Limb (tissue), 2 donors: ENCODE measurements around the gene SSTR5.
A peak's percentile ranks its signal among the peaks of the same experiment; 100 is the strongest.

ENCODE experiments used
- DNase-seq, 2 donors: peaks; one replicate each; pipeline ENCODE4 v3.0.0-alpha.2; 2016; ENCODE audit errors: extremely low spot score in 2 of 2

SSTR5 gene

GRCh38 chr16:1122398-1122765 is 49.8 kb downstream of the SSTR5 start:
- DNase-seq = no peak

GRCh38 chr16:1123525-1124230 is 51.1 kb downstream of the SSTR5 start:
- no peak for DNase-seq

GRCh38 chr16:1124291-1124690 is 51.7 kb downstream of the SSTR5 start:
- no peak for DNase-seq

- DNase-seq = no peak
Measured at GRCh38 chr16:1124795-1125194, 52.2 kb downstream of the SSTR5 start.

GRCh38 chr16:1125471-1125870 is 52.9 kb downstream of the SSTR5 start:
- DNase-seq = peak; percentile 20 to 79

GRCh38 chr16:1126044-1126443 is 53.5 kb downstream of the SSTR5 start:
- DNase-seq = no peak

- DNase-seq = no peak
Measured at GRCh38 chr16:1126586-1126985, 54.0 kb downstream of the SSTR5 start.

GRCh38 chr16:1127101-1127500 is 54.6 kb downstream of the SSTR5 start:
- no peak for DNase-seq

- DNase-seq = no peak
Measured at GRCh38 chr16:1127971-1128715, 55.6 kb downstream of the SSTR5 start.

GRCh38 chr16:1129106-1129960 is 56.8 kb downstream of the SSTR5 start:
- DNase-seq = no peak

- DNase-seq = no peak
Measured at GRCh38 chr16:1130382-1130781, 57.8 kb downstream of the SSTR5 start.
